ENCODE data around the gene GNAS.

GRCh38 chr20:58833921-58834320 lies 18.6 kb upstream of the GNAS start:
- TF ChIP-seq CTCF (conservative IDR thresholded peaks at IDR 0.05) (no peak), ZFX (IDR thresholded peaks at IDR 0.05) (no peak)

Data from C4-2B (cell line).